H1 (cell line): Measurements from ENCODE around the gene GABRR2. TPM values are rescaled to one million over a fixed set of nuclear protein-coding genes. Genes with fewer than 3 reads are reported as not detected.
"Not testable (repeated sequence)": the region's sequence is repeated elsewhere in the genome, so short reads cannot be mapped to it uniquely, and the experiment has no call there.

Experiments
- CTCF ChIA-PET: fragments of 300-600 bp; sonication (Branson Sonifier 250); formaldehyde crosslinking; loops from one replicate; lab custom pipeline; 2021; ENCODE audit not compliant: partially characterized antibody; lab: Charles Lee
- POLR2A ChIA-PET: fragments of 300-600 bp; sonication (Branson Sonifier 250); formaldehyde crosslinking; loops from one replicate; lab custom pipeline; 2021; ENCODE audit warnings: inconsistent platforms; ENCODE audit not compliant: partially characterized antibody; lab: Charles Lee
- DNase-seq, 2 experiments: peaks; one replicate each; pipeline versions ENCODE4 v3.0.0 to v3.0.0-alpha.2; 2010 to 2022; ENCODE audit warnings: low spot score in 2 of 2, low read depth in 1 of 2, mixed read lengths in 1 of 2
- FAIRE-seq: peaks from 2 replicates; lab custom pipeline; 2011; peaks lifted over from hg19 to GRCh38; lab: Jason Lieb, UNC
- H2AFZ ChIP-seq: 2 replicates; pipeline ENCODE4 v1.8.1; 2012; ENCODE audit warnings: low read length, inconsistent platforms
- H2AK5ac ChIP-seq: 2 replicates; pipeline ENCODE4 v1.6.1; 2013; ENCODE audit warnings: low read depth, low read length
- H2BK120ac ChIP-seq: replicated peaks from 2 replicates; pipeline ENCODE3; 2013; ENCODE audit warnings: low read depth, low read length, inconsistent platforms
- H2BK12ac ChIP-seq: 2 replicates; pipeline ENCODE4 v1.6.1; 2013; ENCODE audit warnings: low read depth, low read length
- H2BK15ac ChIP-seq: 2 replicates; pipeline ENCODE4 v1.6.1; 2013; ENCODE audit warnings: low read length
- H2BK20ac ChIP-seq: 2 replicates; pipeline ENCODE4 v1.6.1; 2013; ENCODE audit warnings: low read length
- H2BK5ac ChIP-seq: 2 replicates; pipeline ENCODE4 v1.6.1; 2013; ENCODE audit warnings: low read depth, low read length
- H3K14ac ChIP-seq: 2 replicates; pipeline ENCODE4 v1.6.1; 2013; ENCODE audit warnings: inconsistent platforms; ENCODE audit not compliant: insufficient read length
- H3K18ac ChIP-seq: 2 replicates; pipeline ENCODE4 v1.6.1; 2013; ENCODE audit warnings: low read length; ENCODE audit errors: extremely low read depth
- H3K23ac ChIP-seq: 2 replicates; pipeline ENCODE4 v1.6.1; 2013; ENCODE audit warnings: inconsistent platforms; ENCODE audit not compliant: insufficient read length
- H3K23me2 ChIP-seq: 2 replicates; pipeline ENCODE4 v1.6.1; 2013; ENCODE audit warnings: low read depth, low read length
- H3K27ac ChIP-seq: 2 replicates; pipeline ENCODE4 v1.6.1; 2011; ENCODE audit warnings: low read depth, low read length, inconsistent platforms
- H3K27me3 ChIP-seq, 4 experiments: replicated peaks in 1 of 4; 1 replicate in 1 of 4; 2 replicates in 3 of 4; pipeline versions ENCODE4 v1.6.1 to v1.8.1; 2011 to 2013; ENCODE audit warnings: low read length in 3 of 4, mild to moderate bottlenecking in 3 of 4, inconsistent platforms in 2 of 4, mixed read lengths in 2 of 4, moderate library complexity in 1 of 4; ENCODE audit not compliant: control insufficient read depth in 3 of 4, insufficient read depth in 3 of 4; ENCODE audit errors: extremely low read depth in 1 of 4
- H3K36me3 ChIP-seq, 4 experiments: 2 replicates each; pipeline versions ENCODE4 v1.6.1 to v1.8.1; 2011 to 2013; ENCODE audit warnings: mild to moderate bottlenecking in 4 of 4, low read length in 3 of 4, moderate library complexity in 2 of 4, control low read depth in 1 of 4, inconsistent platforms in 1 of 4; ENCODE audit not compliant: insufficient read depth in 4 of 4, control insufficient read depth in 2 of 4
- H3K4ac ChIP-seq: replicated peaks from 2 replicates; pipeline ENCODE3; 2013; ENCODE audit warnings: low read length, low read depth, mixed read lengths, inconsistent platforms; ENCODE audit not compliant: insufficient read length
- H3K4me1 ChIP-seq, 4 experiments: replicated peaks in 1 of 4; 1 replicate in 1 of 4; 2 replicates in 3 of 4; pipeline versions ENCODE4 v1.6.1 to v1.8.1; 2011 to 2013; ENCODE audit warnings: low read length in 3 of 4, inconsistent platforms in 2 of 4, mixed read lengths in 1 of 4; ENCODE audit not compliant: insufficient read depth in 4 of 4, control insufficient read depth in 3 of 4
- H3K4me2 ChIP-seq, 2 experiments: 2 replicates each; pipeline versions ENCODE4 v1.6.1 to v1.8.1; 2011 to 2013; ENCODE audit warnings: low read depth in 2 of 2, low read length in 2 of 2, control low read depth in 1 of 2, inconsistent platforms in 1 of 2, mild to moderate bottlenecking in 1 of 2; ENCODE audit not compliant: insufficient read depth in 1 of 2
- H3K4me3 ChIP-seq, 4 experiments: fragments of 200-600, 300-600 bp in 1 of 4; sonication (generic), shearing (Covaris generic), sonication (Bioruptor Twin) in 1 of 4; 2 replicates each; pipeline versions ENCODE4 v1.5.1 to v1.8.1; 2011 to 2016; ENCODE audit warnings: low read length in 4 of 4, low read depth in 3 of 4, control low read depth in 2 of 4, inconsistent platforms in 2 of 4, mild to moderate bottlenecking in 2 of 4, mixed read lengths in 1 of 4, moderate library complexity in 1 of 4; ENCODE audit not compliant: insufficient read depth in 2 of 4; ENCODE audit errors: extremely low read depth in 1 of 4
- H3K56ac ChIP-seq: replicated peaks from 2 replicates; pipeline ENCODE3; 2013; ENCODE audit warnings: low read depth, mild to moderate bottlenecking, mixed read lengths, low read length, inconsistent platforms; ENCODE audit not compliant: insufficient read length
- H3K79me1 ChIP-seq: 2 replicates; pipeline ENCODE4 v1.6.1; 2013; ENCODE audit warnings: low read depth, low read length, control low read depth
- H3K79me2 ChIP-seq, 2 experiments: 2 replicates each; pipeline versions ENCODE4 v1.6.1 to v1.8.1; 2012 to 2013; ENCODE audit warnings: low read length in 2 of 2, mild to moderate bottlenecking in 2 of 2, inconsistent platforms in 1 of 2; ENCODE audit not compliant: insufficient read depth in 2 of 2, control insufficient read depth in 1 of 2
- H3K9ac ChIP-seq, 4 experiments: replicated peaks in 1 of 4; 1 replicate in 1 of 4; 2 replicates in 3 of 4; pipeline versions ENCODE4 v1.6.1 to v1.8.1; 2011 to 2013; ENCODE audit warnings: low read depth in 3 of 4, low read length in 3 of 4, control low read depth in 2 of 4, mild to moderate bottlenecking in 2 of 4, moderate library complexity in 2 of 4, inconsistent platforms in 1 of 4; ENCODE audit errors: extremely low read depth in 1 of 4
- H3K9me3 ChIP-seq, 2 experiments: 2 replicates each; pipeline versions ENCODE4 v1.6.1 to v1.8.1; 2012 to 2013; ENCODE audit warnings: mild to moderate bottlenecking in 2 of 2, moderate library complexity in 2 of 2, control low read depth in 1 of 2, inconsistent platforms in 1 of 2, low read depth in 1 of 2, low read length in 1 of 2, mixed read lengths in 1 of 2; ENCODE audit not compliant: insufficient read depth in 2 of 2
- H4K20me1 ChIP-seq, 2 experiments: replicated peaks in 1 of 2; 2 replicates each; pipeline versions ENCODE3 to v1.8.1; 2011 to 2013; ENCODE audit warnings: inconsistent platforms in 2 of 2, low read length in 2 of 2, mild to moderate bottlenecking in 1 of 2; ENCODE audit not compliant: insufficient read depth in 2 of 2, control insufficient read depth in 1 of 2
- H4K5ac ChIP-seq: 2 replicates; pipeline ENCODE4 v1.6.1; 2013; ENCODE audit warnings: low read length, low read depth, mixed read lengths, inconsistent platforms; ENCODE audit not compliant: insufficient read length
- H4K8ac ChIP-seq: 2 replicates; pipeline ENCODE4 v1.8.0; 2013; ENCODE audit warnings: mild to moderate bottlenecking, moderate library complexity, low read length, inconsistent platforms; ENCODE audit not compliant: insufficient read depth; ENCODE audit errors: extremely low read depth
- H4K91ac ChIP-seq: replicated peaks from 2 replicates; pipeline ENCODE3; 2013; ENCODE audit warnings: low read length, mixed read lengths, inconsistent platforms; ENCODE audit not compliant: insufficient read length
- WGBS, 2 experiments: shearing (Covaris generic) in 1 of 2; methylation state at CpG; one replicate each; pipeline versions ENCODE4 v1.1.6 to v1.1.7; 2013 to 2015; ENCODE audit warnings: low lambda C conversion rate in 2 of 2, mixed read lengths in 2 of 2, inconsistent platforms in 1 of 2, low coverage in 1 of 2, missing lambda C conversion rate in 1 of 2; ENCODE audit not compliant: insufficient replicate concordance in 2 of 2, insufficient coverage in 1 of 2, insufficient read length in 1 of 2; ENCODE audit errors: extremely low coverage in 1 of 2, missing lambda C conversion rate in 1 of 2; 5-methylcytosine and 5-hydroxymethylcytosine counted together
- polyA plus RNA-seq, 7 experiments: library from polyadenylated mRNA; depleted of rRNA in 3 of 7; stranded (reverse) in 5 of 7; unstranded in 2 of 7; fragments of >200 nt in 5 of 7; fragments of 200-250 nt in 2 of 7; gene quantifications; 1 replicate in 5 of 7; 2 replicates in 1 of 7; 4 replicates in 1 of 7; pipeline versions ENCODE4 v1.2.1 to v1.2.3, GENCODE V29; 2011 to 2013; ENCODE audit warnings: missing spikeins in 2 of 7, mixed read lengths in 2 of 7
- total RNA-seq: library from RNA; stranded (reverse); fragmentation: NEBNext Ultra II Directional; extraction: Animal tissue kit (Norgen Biotek cat#: 25700); gene quantifications from 2 replicates; pipeline ENCODE4 v1.2.1, GENCODE V29; 2021

The GABRR2 gene
- total and polyA plus RNA-seq, 2 of the 8 experiments (the other 6 are each of a cell fraction or from before 2014, with no cell fraction given), result not detected

DNA sequence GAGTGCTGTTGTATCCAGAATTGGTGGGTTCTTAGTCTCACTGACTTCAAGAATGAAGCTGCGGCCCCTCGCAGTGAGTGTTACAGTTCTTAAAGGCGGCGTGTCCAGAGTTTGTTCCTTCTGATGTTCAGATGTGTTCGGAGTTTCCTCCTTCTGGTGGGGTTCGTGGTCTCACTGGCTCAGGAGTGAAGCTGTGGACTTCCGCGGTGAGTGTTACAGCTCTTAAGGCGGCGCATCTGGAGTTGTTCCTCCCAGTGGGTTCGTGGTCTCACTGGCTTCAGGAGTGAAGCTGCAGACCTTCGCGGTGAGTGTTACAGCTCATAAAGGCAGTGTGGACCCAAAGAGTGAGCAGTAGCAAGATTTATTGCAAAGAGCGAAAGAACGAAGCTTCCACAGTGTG, 81.5 kb downstream of the GABRR2 start:
- H4K20me1 ChIP-seq, H3K27ac ChIP-seq, H2BK5ac ChIP-seq, H3K4me3 ChIP-seq, H3K36me3 ChIP-seq, H3K14ac ChIP-seq, H2BK12ac ChIP-seq, DNase-seq, H3K4me2 ChIP-seq, H3K27me3 ChIP-seq, H3K9ac ChIP-seq, H3K4me1 ChIP-seq, H3K56ac ChIP-seq, H2BK20ac ChIP-seq, H4K5ac ChIP-seq, FAIRE-seq, H4K91ac ChIP-seq, H3K18ac ChIP-seq, H2AK5ac ChIP-seq, H3K23me2 ChIP-seq, H2BK120ac ChIP-seq, H2BK15ac ChIP-seq, H2AFZ ChIP-seq, H3K23ac ChIP-seq, H4K8ac ChIP-seq, H3K9me3 ChIP-seq, H3K4ac ChIP-seq, H3K79me2 ChIP-seq, H3K79me1 ChIP-seq, POLR2A ChIA-PET: not testable (repeated sequence)
- CTCF ChIA-PET, result interaction anchor here (1.5 kb wide), 1 partner anchor 250 kb away, joined by 5 read pairs; no protein-coding TSS in a partner anchor
- WGBS, 2 experiments, result 87% methylated on average over 15 of the region's 15 CpGs; no CpG with 5 or more reads in 1 of the 2 experiments
